IMR-90 (cell line): Measurements from ENCODE around the gene SECTM1. TPM values are rescaled to one million over a fixed set of nuclear protein-coding genes. Genes with fewer than 3 reads are reported as not detected.

Experiments used
- MXI1 ChIP-seq: IDR thresholded peaks from 2 replicates; pipeline ENCODE4 v1.6.1; 2012; ENCODE audit warnings: low read depth, mild to moderate bottlenecking, low read length, moderate library complexity, borderline replicate concordance
- POLR2A ChIP-seq: IDR thresholded peaks from 2 replicates; pipeline ENCODE4 v1.6.1; 2012; ENCODE audit warnings: mild to moderate bottlenecking, low read depth, low read length
- RFX5 ChIP-seq: IDR thresholded peaks from 2 replicates; pipeline ENCODE4 v1.8.0; 2012; ENCODE audit warnings: low read depth, mild to moderate bottlenecking, low read length, moderate library complexity
- polyA plus RNA-seq, 3 experiments: library from polyadenylated mRNA; depleted of rRNA; stranded (reverse); fragments of >200 nt; gene quantifications; 2 replicates each; pipeline ENCODE4 v1.2.3, GENCODE V29; 2012; ENCODE audit warnings: low replicate concordance in 1 of 3
- total RNA-seq: library from RNA; depleted of rRNA; stranded (reverse); fragments of >200 nt; gene quantifications from 2 replicates; pipeline ENCODE4 v1.2.3, GENCODE V29; 2012

The SECTM1 gene
- total and polyA plus RNA-seq, 2 of the 4 experiments (the other 2 are of a cell fraction) = 2.3 to 4.4 TPM

GRCh38 chr17:82339634-82340580 lies 6.3 kb upstream of the SECTM1 start (continued):
- no peak for TF ChIP-seq MXI1
- TF ChIP-seq RFX5 = no peak
- no peak for TF ChIP-seq POLR2A
